H1 (cell line): ENCODE measurements around the gene DIAPH1. TPM values are rescaled to one million over a fixed set of nuclear protein-coding genes. Genes with fewer than 3 reads are reported as not detected.

Source experiments
- CTCF ChIA-PET: fragments of 300-600 bp; sonication (Branson Sonifier 250); formaldehyde crosslinking; loops from one replicate; lab custom pipeline; 2021; ENCODE audit not compliant: partially characterized antibody; lab: Charles Lee
- POLR2A ChIA-PET: fragments of 300-600 bp; sonication (Branson Sonifier 250); formaldehyde crosslinking; loops from one replicate; lab custom pipeline; 2021; ENCODE audit warnings: inconsistent platforms; ENCODE audit not compliant: partially characterized antibody; lab: Charles Lee
- DNase-seq, 2 experiments: peaks; one replicate each; pipeline versions ENCODE4 v3.0.0 to v3.0.0-alpha.2; 2010 to 2022; ENCODE audit warnings: low spot score in 2 of 2, low read depth in 1 of 2, mixed read lengths in 1 of 2
- FAIRE-seq: peaks from 2 replicates; lab custom pipeline; 2011; peaks lifted over from hg19 to GRCh38; lab: Jason Lieb, UNC
- H2AFZ ChIP-seq: 2 replicates; pipeline ENCODE4 v1.8.1; 2012; ENCODE audit warnings: low read length, inconsistent platforms
- H2AK5ac ChIP-seq: 2 replicates; pipeline ENCODE4 v1.6.1; 2013; ENCODE audit warnings: low read depth, low read length
- H2BK120ac ChIP-seq: replicated peaks from 2 replicates; pipeline ENCODE3; 2013; ENCODE audit warnings: low read depth, low read length, inconsistent platforms
- H2BK12ac ChIP-seq: 2 replicates; pipeline ENCODE4 v1.6.1; 2013; ENCODE audit warnings: low read depth, low read length
- H2BK15ac ChIP-seq: 2 replicates; pipeline ENCODE4 v1.6.1; 2013; ENCODE audit warnings: low read length
- H2BK20ac ChIP-seq: 2 replicates; pipeline ENCODE4 v1.6.1; 2013; ENCODE audit warnings: low read length
- H2BK5ac ChIP-seq: 2 replicates; pipeline ENCODE4 v1.6.1; 2013; ENCODE audit warnings: low read depth, low read length
- H3K14ac ChIP-seq: 2 replicates; pipeline ENCODE4 v1.6.1; 2013; ENCODE audit warnings: inconsistent platforms; ENCODE audit not compliant: insufficient read length
- H3K18ac ChIP-seq: 2 replicates; pipeline ENCODE4 v1.6.1; 2013; ENCODE audit warnings: low read length; ENCODE audit errors: extremely low read depth
- H3K23ac ChIP-seq: 2 replicates; pipeline ENCODE4 v1.6.1; 2013; ENCODE audit warnings: inconsistent platforms; ENCODE audit not compliant: insufficient read length
- H3K23me2 ChIP-seq: 2 replicates; pipeline ENCODE4 v1.6.1; 2013; ENCODE audit warnings: low read depth, low read length
- H3K27ac ChIP-seq: 2 replicates; pipeline ENCODE4 v1.6.1; 2011; ENCODE audit warnings: low read depth, low read length, inconsistent platforms
- H3K27me3 ChIP-seq, 4 experiments: replicated peaks in 1 of 4; 1 replicate in 1 of 4; 2 replicates in 3 of 4; pipeline versions ENCODE4 v1.6.1 to v1.8.1; 2011 to 2013; ENCODE audit warnings: low read length in 3 of 4, mild to moderate bottlenecking in 3 of 4, inconsistent platforms in 2 of 4, mixed read lengths in 2 of 4, moderate library complexity in 1 of 4; ENCODE audit not compliant: control insufficient read depth in 3 of 4, insufficient read depth in 3 of 4; ENCODE audit errors: extremely low read depth in 1 of 4
- H3K36me3 ChIP-seq, 4 experiments: 2 replicates each; pipeline versions ENCODE4 v1.6.1 to v1.8.1; 2011 to 2013; ENCODE audit warnings: mild to moderate bottlenecking in 4 of 4, low read length in 3 of 4, moderate library complexity in 2 of 4, control low read depth in 1 of 4, inconsistent platforms in 1 of 4; ENCODE audit not compliant: insufficient read depth in 4 of 4, control insufficient read depth in 2 of 4
- H3K4ac ChIP-seq: replicated peaks from 2 replicates; pipeline ENCODE3; 2013; ENCODE audit warnings: low read length, low read depth, mixed read lengths, inconsistent platforms; ENCODE audit not compliant: insufficient read length
- H3K4me1 ChIP-seq, 4 experiments: replicated peaks in 1 of 4; 1 replicate in 1 of 4; 2 replicates in 3 of 4; pipeline versions ENCODE4 v1.6.1 to v1.8.1; 2011 to 2013; ENCODE audit warnings: low read length in 3 of 4, inconsistent platforms in 2 of 4, mixed read lengths in 1 of 4; ENCODE audit not compliant: insufficient read depth in 4 of 4, control insufficient read depth in 3 of 4
- H3K4me2 ChIP-seq, 2 experiments: 2 replicates each; pipeline versions ENCODE4 v1.6.1 to v1.8.1; 2011 to 2013; ENCODE audit warnings: low read depth in 2 of 2, low read length in 2 of 2, control low read depth in 1 of 2, inconsistent platforms in 1 of 2, mild to moderate bottlenecking in 1 of 2; ENCODE audit not compliant: insufficient read depth in 1 of 2
- H3K4me3 ChIP-seq, 4 experiments: fragments of 200-600, 300-600 bp in 1 of 4; sonication (generic), shearing (Covaris generic), sonication (Bioruptor Twin) in 1 of 4; 2 replicates each; pipeline versions ENCODE4 v1.5.1 to v1.8.1; 2011 to 2016; ENCODE audit warnings: low read length in 4 of 4, low read depth in 3 of 4, control low read depth in 2 of 4, inconsistent platforms in 2 of 4, mild to moderate bottlenecking in 2 of 4, mixed read lengths in 1 of 4, moderate library complexity in 1 of 4; ENCODE audit not compliant: insufficient read depth in 2 of 4; ENCODE audit errors: extremely low read depth in 1 of 4
- H3K56ac ChIP-seq: replicated peaks from 2 replicates; pipeline ENCODE3; 2013; ENCODE audit warnings: low read depth, mild to moderate bottlenecking, mixed read lengths, low read length, inconsistent platforms; ENCODE audit not compliant: insufficient read length
- H3K79me1 ChIP-seq: 2 replicates; pipeline ENCODE4 v1.6.1; 2013; ENCODE audit warnings: low read depth, low read length, control low read depth
- H3K79me2 ChIP-seq, 2 experiments: 2 replicates each; pipeline versions ENCODE4 v1.6.1 to v1.8.1; 2012 to 2013; ENCODE audit warnings: low read length in 2 of 2, mild to moderate bottlenecking in 2 of 2, inconsistent platforms in 1 of 2; ENCODE audit not compliant: insufficient read depth in 2 of 2, control insufficient read depth in 1 of 2
- H3K9ac ChIP-seq, 4 experiments: replicated peaks in 1 of 4; 1 replicate in 1 of 4; 2 replicates in 3 of 4; pipeline versions ENCODE4 v1.6.1 to v1.8.1; 2011 to 2013; ENCODE audit warnings: low read depth in 3 of 4, low read length in 3 of 4, control low read depth in 2 of 4, mild to moderate bottlenecking in 2 of 4, moderate library complexity in 2 of 4, inconsistent platforms in 1 of 4; ENCODE audit errors: extremely low read depth in 1 of 4
- H3K9me3 ChIP-seq, 2 experiments: 2 replicates each; pipeline versions ENCODE4 v1.6.1 to v1.8.1; 2012 to 2013; ENCODE audit warnings: mild to moderate bottlenecking in 2 of 2, moderate library complexity in 2 of 2, control low read depth in 1 of 2, inconsistent platforms in 1 of 2, low read depth in 1 of 2, low read length in 1 of 2, mixed read lengths in 1 of 2; ENCODE audit not compliant: insufficient read depth in 2 of 2
- H4K20me1 ChIP-seq, 2 experiments: replicated peaks in 1 of 2; 2 replicates each; pipeline versions ENCODE3 to v1.8.1; 2011 to 2013; ENCODE audit warnings: inconsistent platforms in 2 of 2, low read length in 2 of 2, mild to moderate bottlenecking in 1 of 2; ENCODE audit not compliant: insufficient read depth in 2 of 2, control insufficient read depth in 1 of 2
- H4K5ac ChIP-seq: 2 replicates; pipeline ENCODE4 v1.6.1; 2013; ENCODE audit warnings: low read length, low read depth, mixed read lengths, inconsistent platforms; ENCODE audit not compliant: insufficient read length
- H4K8ac ChIP-seq: 2 replicates; pipeline ENCODE4 v1.8.0; 2013; ENCODE audit warnings: mild to moderate bottlenecking, moderate library complexity, low read length, inconsistent platforms; ENCODE audit not compliant: insufficient read depth; ENCODE audit errors: extremely low read depth
- H4K91ac ChIP-seq: replicated peaks from 2 replicates; pipeline ENCODE3; 2013; ENCODE audit warnings: low read length, mixed read lengths, inconsistent platforms; ENCODE audit not compliant: insufficient read length
- BCL11A ChIP-seq, 2 experiments: IDR thresholded peaks; one replicate each; pipeline ENCODE4 v1.6.1; 2011; ENCODE audit warnings: low read depth in 2 of 2, low read length in 2 of 2, mild to moderate bottlenecking in 2 of 2
- BRCA1 ChIP-seq: IDR thresholded peaks from 2 replicates; pipeline ENCODE4 v1.6.1; 2012; ENCODE audit warnings: low read depth, low read length, improper control_type of control experiment
- EZH2 ChIP-seq: fragments of 200-600 bp; sonication (generic); IDR thresholded peaks from 2 replicates; pipeline ENCODE4 v1.7.1; 2012; ENCODE audit warnings: low read depth, mild to moderate bottlenecking, moderate library complexity, low read length, inconsistent platforms; ENCODE audit not compliant: severe bottlenecking
- POLR2A ChIP-seq, 2 experiments: IDR thresholded peaks; 1 replicate in 1 of 2; 2 replicates in 1 of 2; pipeline ENCODE4 v1.6.1; 2011; ENCODE audit warnings: low read depth in 2 of 2, low read length in 2 of 2, mild to moderate bottlenecking in 2 of 2; ENCODE audit errors: control extremely low read depth in 1 of 2
- RXRA ChIP-seq: IDR thresholded peaks from 2 replicates; pipeline ENCODE4 v1.6.1; 2011; ENCODE audit warnings: low read depth, mild to moderate bottlenecking, low read length, moderate library complexity; ENCODE audit not compliant: insufficient read depth
- SP2 ChIP-seq: IDR thresholded peaks from 2 replicates; pipeline ENCODE4 v1.6.1; 2012; ENCODE audit warnings: mild to moderate bottlenecking, low read length, inconsistent platforms
- whole genome bisulfite sequencing, 2 experiments: shearing (Covaris generic) in 1 of 2; methylation state at CpG; one replicate each; pipeline versions ENCODE4 v1.1.6 to v1.1.7; 2013 to 2015; ENCODE audit warnings: low lambda C conversion rate in 2 of 2, mixed read lengths in 2 of 2, inconsistent platforms in 1 of 2, low coverage in 1 of 2, missing lambda C conversion rate in 1 of 2; ENCODE audit not compliant: insufficient replicate concordance in 2 of 2, insufficient coverage in 1 of 2, insufficient read length in 1 of 2; ENCODE audit errors: extremely low coverage in 1 of 2, missing lambda C conversion rate in 1 of 2; 5-methylcytosine and 5-hydroxymethylcytosine counted together
- polyA plus RNA-seq, 7 experiments: library from polyadenylated mRNA; depleted of rRNA in 3 of 7; stranded (reverse) in 5 of 7; unstranded in 2 of 7; fragments of >200 nt in 5 of 7; fragments of 200-250 nt in 2 of 7; gene quantifications; 1 replicate in 5 of 7; 2 replicates in 1 of 7; 4 replicates in 1 of 7; pipeline versions ENCODE4 v1.2.1 to v1.2.3, GENCODE V29; 2011 to 2013; ENCODE audit warnings: missing spikeins in 2 of 7, mixed read lengths in 2 of 7
- total RNA-seq: library from RNA; stranded (reverse); fragmentation: NEBNext Ultra II Directional; extraction: Animal tissue kit (Norgen Biotek cat#: 25700); gene quantifications from 2 replicates; pipeline ENCODE4 v1.2.1, GENCODE V29; 2021
- TF ChIP-seq, protein P1 (sequence below), 3 experiments: IDR thresholded peaks; 1 replicate in 2 of 3; 2 replicates in 1 of 3; pipeline versions ENCODE4 v1.5.1 to v1.6.1; 2011; ENCODE audit warnings: low read length in 3 of 3, mild to moderate bottlenecking in 3 of 3, inconsistent platforms in 2 of 3, low read depth in 1 of 3, moderate library complexity in 1 of 3; ENCODE audit not compliant: insufficient read depth in 1 of 3; ENCODE audit errors: control extremely low read depth in 1 of 3

Gene DIAPH1
- total and polyA plus RNA-seq, 2 of the 8 experiments (the other 6 are each of a cell fraction or from before 2014, with no cell fraction given), result 61.2 to 114 TPM

DNA sequence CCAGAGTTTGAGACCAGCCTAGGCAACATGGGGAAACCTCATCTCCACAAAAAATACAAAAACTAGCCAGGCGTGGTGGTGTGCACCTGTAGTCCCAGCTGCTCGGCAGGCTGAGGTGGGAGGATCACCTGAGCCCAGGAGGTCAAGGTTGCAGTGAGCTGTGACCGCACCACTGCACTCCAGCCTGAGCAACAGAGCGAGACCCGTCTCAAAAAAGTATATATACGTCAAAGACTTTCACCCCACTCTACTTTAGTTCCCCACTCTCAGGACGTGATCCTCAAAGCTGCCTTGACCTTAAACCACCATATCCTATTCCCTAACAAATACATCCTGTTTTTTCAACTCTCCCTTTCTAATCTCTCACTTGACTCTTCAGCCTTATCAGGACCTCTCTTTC lies 88.9 kb downstream of the DIAPH1 start:
- Histone ChIP-seq H4K20me1 (no peaks in the 10 kb centered on the region), H3K4me2 (no peak overlapping the region), H2BK120ac (no peak overlapping the region), H3K79me2 (no peaks in the 10 kb centered on the region), H3K23me2 (no peaks in the 10 kb centered on the region), H2BK5ac (no peak overlapping the region), H2BK15ac (no peak overlapping the region), H3K23ac (no peak overlapping the region), H3K18ac (no peak overlapping the region), H3K36me3 (peaks cover 14 to 43% (median 24%) of the 10 kb centered on the region in 4 experiments), H3K56ac (no peak overlapping the region), H4K5ac (no peak overlapping the region), H3K27ac (no peak overlapping the region), H3K4ac (no peak overlapping the region), H3K9ac (no peak overlapping the region)
- CTCF ChIA-PET, result interaction anchor here (1.2 to 50.9 kb wide), 3 partner anchors 34 to 321 kb away, joined by 3 to 1236 read pairs (median 3); partner anchors contain the start of genes PCDHB12, PCDHGA10, PCDHGA11 and PCDHGA9
- FAIRE-seq, result no peak
- TF ChIP-seq EZH2, result no peak
- TF ChIP-seq, protein P1, sequence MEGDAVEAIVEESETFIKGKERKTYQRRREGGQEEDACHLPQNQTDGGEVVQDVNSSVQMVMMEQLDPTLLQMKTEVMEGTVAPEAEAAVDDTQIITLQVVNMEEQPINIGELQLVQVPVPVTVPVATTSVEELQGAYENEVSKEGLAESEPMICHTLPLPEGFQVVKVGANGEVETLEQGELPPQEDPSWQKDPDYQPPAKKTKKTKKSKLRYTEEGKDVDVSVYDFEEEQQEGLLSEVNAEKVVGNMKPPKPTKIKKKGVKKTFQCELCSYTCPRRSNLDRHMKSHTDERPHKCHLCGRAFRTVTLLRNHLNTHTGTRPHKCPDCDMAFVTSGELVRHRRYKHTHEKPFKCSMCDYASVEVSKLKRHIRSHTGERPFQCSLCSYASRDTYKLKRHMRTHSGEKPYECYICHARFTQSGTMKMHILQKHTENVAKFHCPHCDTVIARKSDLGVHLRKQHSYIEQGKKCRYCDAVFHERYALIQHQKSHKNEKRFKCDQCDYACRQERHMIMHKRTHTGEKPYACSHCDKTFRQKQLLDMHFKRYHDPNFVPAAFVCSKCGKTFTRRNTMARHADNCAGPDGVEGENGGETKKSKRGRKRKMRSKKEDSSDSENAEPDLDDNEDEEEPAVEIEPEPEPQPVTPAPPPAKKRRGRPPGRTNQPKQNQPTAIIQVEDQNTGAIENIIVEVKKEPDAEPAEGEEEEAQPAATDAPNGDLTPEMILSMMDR (IDR thresholded peaks at IDR 0.05; ENCODE audit: control extremely low read depth in 1 of 3, insufficient read depth in 1 of 3, low read depth in 1 of 3, low read length in 3 of 3), result no peak
- TF ChIP-seq RXRA, result no peak
- TF ChIP-seq BCL11A (IDR thresholded peaks at IDR 0.05; ENCODE audit: low read depth in 2 of 2, low read length in 2 of 2), result no peak
- TF ChIP-seq SP2, result no peak
- TF ChIP-seq BRCA1, result no peak
- TF ChIP-seq POLR2A (IDR thresholded peaks at IDR 0.05; ENCODE audit: control extremely low read depth in 1 of 2, low read depth in 2 of 2, low read length in 2 of 2), result no peak
- TF ChIP-seq, all 59 proteins: peak for 0
- H3K4me3 ChIP-seq, result no peak overlapping the region
- H3K27me3 ChIP-seq, result no peaks in the 10 kb centered on the region
- H2BK12ac ChIP-seq, result no peak overlapping the region
- no peak overlapping the region for H4K91ac ChIP-seq
- no peak overlapping the region for H2AK5ac ChIP-seq
- DNase-seq, result no peak
- no peak overlapping the region for H2BK20ac ChIP-seq
- 94% methylated on average over 7 of the region's 7 CpGs; no CpG with 5 or more reads in 1 of the 2 experiments for WGBS, 2 experiments
- no peaks in the 10 kb centered on the region for H3K79me1 ChIP-seq
- H3K9me3 ChIP-seq, result no peaks in the 10 kb centered on the region
- no peak overlapping the region for H4K8ac ChIP-seq
- H2AFZ ChIP-seq, result no peak overlapping the region
- H3K14ac ChIP-seq, result no peak overlapping the region
- POLR2A ChIA-PET, result no interaction called here
- H3K4me1 ChIP-seq, result peaks cover 0 to 8% (median 3%) of the 10 kb centered on the region in 4 experiments; a peak in 3 of 7 replicates
